A549 (cell line): ENCODE measurements around the gene DUSP1. TPM values are rescaled to one million over a fixed set of nuclear protein-coding genes. Genes with fewer than 3 reads are reported as not detected.

Experiments
- ATAC-seq, 2 experiments: fragments of 200-7000 bp in 1 of 2; fragments of >200 bp in 1 of 2; cut with Nextera tagmentation in 1 of 2; cut with Tn5 transposase in 1 of 2; 3 replicates each; pipeline versions ENCODE4 v1.8.0 to v1.9.1; 2018 to 2020; ENCODE audit warnings: mild to moderate bottlenecking in 1 of 2, moderate library complexity in 1 of 2
- CTCF ChIA-PET: fragments of 300-600 bp; sonication (Branson Sonifier 250); formaldehyde crosslinking; extraction: SDS; loops from one replicate; lab custom pipeline; 2021; ENCODE audit warnings: antibody characterized with exemption, inconsistent platforms; lab: Yijun Ruan, JAX
- POLR2A ChIA-PET: fragments of 350-600 bp; formaldehyde crosslinking; extraction: SDS; loops from one replicate; lab custom pipeline; 2021; ENCODE audit warnings: antibody characterized with exemption, inconsistent platforms; lab: Yijun Ruan, JAX
- DNase-seq, 2 experiments: peaks; one replicate each; pipeline versions ENCODE4 v3.0.0 to v3.0.0-alpha.2; 2011 to 2016; ENCODE audit warnings: low read depth in 1 of 2, low spot score in 1 of 2
- FAIRE-seq: peaks from 2 replicates; lab custom pipeline; 2011; peaks lifted over from hg19 to GRCh38; lab: Jason Lieb, UNC
- H3K27ac ChIP-seq, 2 experiments: fragments of >200 bp; sonication (Bioruptor Twin); formaldehyde crosslinking; 3 replicates each; pipeline ENCODE4 v1.5.1; 2016 to 2017
- H3K4me1 ChIP-seq: fragments of >200 bp; sonication (Bioruptor Twin); formaldehyde crosslinking; 3 replicates; pipeline ENCODE4 v1.6.1; 2016
- H3K4me2 ChIP-seq: fragments of >200 bp; sonication (Bioruptor Twin); formaldehyde crosslinking; 3 replicates; pipeline ENCODE4 v1.6.1; 2016
- H3K4me3 ChIP-seq: fragments of >200 bp; sonication (Bioruptor Twin); formaldehyde crosslinking; 3 replicates; pipeline ENCODE4 v1.5.1; 2016
- H3K9me3 ChIP-seq: fragments of >200 bp; sonication (Bioruptor Twin); formaldehyde crosslinking; 3 replicates; pipeline ENCODE4 v1.6.1; 2016
- BHLHE40 ChIP-seq: IDR thresholded peaks from 2 replicates; pipeline ENCODE4 v1.6.1; 2012; ENCODE audit warnings: low read depth, low read length, inconsistent platforms
- CBX8 ChIP-seq: fragments of 200-600 bp; sonication (generic); IDR thresholded peaks from 2 replicates; pipeline ENCODE4 v1.6.1; 2016
- CEBPB ChIP-seq, 2 experiments: fragments of >200 bp in 1 of 2; sonication (Bioruptor Twin) in 1 of 2; formaldehyde crosslinking in 1 of 2; IDR thresholded peaks; 2 replicates each; pipeline ENCODE4 v1.6.1; 2012 to 2016
- CHD2 ChIP-seq: fragments of 150-350 bp; IDR thresholded peaks from 2 replicates; pipeline ENCODE4 v1.6.1; 2014; ENCODE audit warnings: low read length; ENCODE audit not compliant: partially characterized antibody
- CHD4 ChIP-seq: fragments of 200-600 bp; sonication (generic); IDR thresholded peaks from 2 replicates; pipeline ENCODE4 v1.6.1; 2016; ENCODE audit warnings: antibody characterized with exemption, mild to moderate bottlenecking, borderline replicate concordance
- EHMT2 ChIP-seq: fragments of 200-600 bp; sonication (generic); IDR thresholded peaks from 2 replicates; pipeline ENCODE4 v1.6.1; 2016; ENCODE audit warnings: antibody characterized with exemption, low read depth, mild to moderate bottlenecking, moderate library complexity
- ELK1 ChIP-seq: fragments of 150-350 bp; IDR thresholded peaks from 2 replicates; pipeline ENCODE4 v1.6.1; 2014; ENCODE audit warnings: low read depth, mild to moderate bottlenecking, low read length
- ESRRA ChIP-seq: fragments of 150-350 bp; IDR thresholded peaks from 2 replicates; pipeline ENCODE4 v1.6.1; 2014; ENCODE audit warnings: mild to moderate bottlenecking, low read length, borderline replicate concordance
- FOSL2 ChIP-seq, 2 experiments: fragments of 450-650 bp in 1 of 2; fragments of >200 bp in 1 of 2; sonication (Bioruptor Twin) in 1 of 2; formaldehyde crosslinking; IDR thresholded peaks; 2 replicates each; pipeline versions ENCODE4 v1.5.0 to v1.6.1; 2016 to 2020; ENCODE audit warnings: mild to moderate bottlenecking in 1 of 2, moderate library complexity in 1 of 2
- FOXS1 ChIP-seq: fragments of 250-450 bp; sonication (Bioruptor Pico); IDR thresholded peaks from 2 replicates; pipeline ENCODE4 v1.5.0; 2020; ENCODE audit warnings: mild to moderate bottlenecking, moderate library complexity
- HDAC2 ChIP-seq: fragments of 200-600 bp; sonication (generic); IDR thresholded peaks from 2 replicates; pipeline ENCODE4 v1.6.1; 2016
- HES2 ChIP-seq: fragments of >200 bp; sonication (Bioruptor Twin); formaldehyde crosslinking; IDR thresholded peaks from 2 replicates; pipeline ENCODE4 v1.6.1; 2016
- HMGXB4 ChIP-seq: fragments of 250-450 bp; sonication (Bioruptor Pico); IDR thresholded peaks from 2 replicates; pipeline ENCODE4 v1.5.0; 2021; ENCODE audit warnings: mild to moderate bottlenecking, moderate library complexity, borderline replicate concordance
- HOXA7 ChIP-seq: fragments of 250-450 bp; sonication (Bioruptor Pico); IDR thresholded peaks from 2 replicates; pipeline ENCODE4 v1.5.0; 2020; ENCODE audit warnings: mild to moderate bottlenecking, moderate library complexity
- HOXB13 ChIP-seq: fragments of 250-450 bp; sonication (Bioruptor Pico); IDR thresholded peaks from 2 replicates; pipeline ENCODE4 v1.5.0; 2020; ENCODE audit warnings: low read depth, mild to moderate bottlenecking, moderate library complexity
- HOXB5 ChIP-seq: fragments of 250-450 bp; sonication (Bioruptor Pico); IDR thresholded peaks from 2 replicates; pipeline ENCODE4 v1.5.0; 2020; ENCODE audit warnings: mild to moderate bottlenecking, moderate library complexity
- JUN ChIP-seq, 2 experiments: fragments of >200 bp; sonication (Bioruptor Twin); formaldehyde crosslinking; IDR thresholded peaks; 2 replicates in 1 of 2; 3 replicates in 1 of 2; pipeline ENCODE4 v1.6.1; 2016 to 2017
- KDM5A ChIP-seq: fragments of 200-600 bp; sonication (generic); IDR thresholded peaks from 2 replicates; pipeline ENCODE4 v1.6.1; 2016; ENCODE audit warnings: antibody characterized with exemption, mild to moderate bottlenecking
- MAFK ChIP-seq: fragments of 450-650 bp; IDR thresholded peaks from 2 replicates; pipeline ENCODE4 v1.6.1; 2014; ENCODE audit not compliant: partially characterized antibody
- MAZ ChIP-seq: fragments of 150-350 bp; IDR thresholded peaks from 2 replicates; pipeline ENCODE4 v1.6.1; 2014; ENCODE audit warnings: antibody characterized with exemption, low read depth, low read length, borderline replicate concordance
- MYC ChIP-seq: IDR thresholded peaks from 2 replicates; pipeline ENCODE4 v1.6.1; 2012; ENCODE audit warnings: mild to moderate bottlenecking, inconsistent platforms, low read length, improper control_type of control experiment, borderline replicate concordance
- NPAS2 ChIP-seq: fragments of 250-450 bp; sonication (Bioruptor Pico); IDR thresholded peaks from 2 replicates; pipeline ENCODE4 v1.8.0; 2022; ENCODE audit warnings: mild to moderate bottlenecking, moderate library complexity, borderline replicate concordance
- NR3C1 ChIP-seq: fragments of >200 bp; sonication (Bioruptor Twin); formaldehyde crosslinking; IDR thresholded peaks from 3 replicates; pipeline ENCODE4 v1.6.1; 2017
- PHF8 ChIP-seq: fragments of 200-600 bp; sonication (generic); IDR thresholded peaks from 2 replicates; pipeline ENCODE4 v1.6.1; 2016; ENCODE audit warnings: low read depth, mild to moderate bottlenecking, antibody characterized with exemption, moderate library complexity, borderline replicate concordance
- POLR2A ChIP-seq: IDR thresholded peaks from 2 replicates; pipeline ENCODE4 v1.6.1; 2012; ENCODE audit warnings: mild to moderate bottlenecking, low read length
- POLR2AphosphoS2 ChIP-seq: conservative IDR thresholded peaks from 2 replicates; pipeline ENCODE4 v1.6.1; 2012; ENCODE audit warnings: low read length, improper control_type of control experiment, inconsistent platforms
- RAD21 ChIP-seq, 2 experiments: fragments of >200 bp in 1 of 2; sonication (Bioruptor Twin) in 1 of 2; formaldehyde crosslinking in 1 of 2; IDR thresholded peaks in 1 of 2; conservative IDR thresholded peaks in 1 of 2; 2 replicates in 1 of 2; 3 replicates in 1 of 2; pipeline ENCODE4 v1.6.1; 2012 to 2018; ENCODE audit warnings: inconsistent platforms in 1 of 2
- RCOR1 ChIP-seq: fragments of 150-350 bp; IDR thresholded peaks from 2 replicates; pipeline ENCODE4 v1.6.1; 2014; ENCODE audit warnings: antibody characterized with exemption, low read length, low read depth
- RFX5 ChIP-seq: fragments of 450-650 bp; IDR thresholded peaks from 2 replicates; pipeline ENCODE4 v1.7.1; 2014; ENCODE audit warnings: antibody characterized with exemption, mild to moderate bottlenecking, moderate library complexity
- RNF2 ChIP-seq: fragments of 200-600 bp; sonication (generic); IDR thresholded peaks from 2 replicates; pipeline ENCODE4 v1.6.1; 2016; ENCODE audit warnings: low read depth, mild to moderate bottlenecking, antibody characterized with exemption, moderate library complexity, borderline replicate concordance
- SMC3 ChIP-seq: fragments of >200 bp; sonication (Bioruptor Twin); formaldehyde crosslinking; IDR thresholded peaks from 3 replicates; pipeline ENCODE4 v1.6.1; 2018; ENCODE audit warnings: inconsistent platforms
- SREBF2 ChIP-seq: fragments of 450-650 bp; IDR thresholded peaks from 2 replicates; pipeline ENCODE4 v1.6.1; 2014; ENCODE audit warnings: mild to moderate bottlenecking, moderate library complexity
- TFCP2L1 ChIP-seq: fragments of 250-450 bp; sonication (Bioruptor Pico); IDR thresholded peaks from 2 replicates; pipeline ENCODE4 v1.5.0; 2021; ENCODE audit warnings: mild to moderate bottlenecking
- ZC3H11A ChIP-seq: fragments of 450-650 bp; IDR thresholded peaks from 2 replicates; pipeline ENCODE4 v1.6.1; 2014; ENCODE audit warnings: antibody characterized with exemption, mild to moderate bottlenecking
- ZFP36 ChIP-seq: fragments of 450-650 bp; IDR thresholded peaks from 2 replicates; pipeline ENCODE4 v1.6.1; 2014; ENCODE audit warnings: borderline replicate concordance; ENCODE audit not compliant: partially characterized antibody
- ZNF302 ChIP-seq: fragments of 250-450 bp; sonication (Bioruptor Pico); IDR thresholded peaks from 2 replicates; pipeline ENCODE4 v1.9.0; 2021; ENCODE audit warnings: inconsistent platforms, mild to moderate bottlenecking, moderate library complexity
- ZSCAN20 ChIP-seq: fragments of 250-450 bp; sonication (Bioruptor Pico); IDR thresholded peaks from 2 replicates; pipeline ENCODE4 v1.8.0; 2022; ENCODE audit warnings: mild to moderate bottlenecking, moderate library complexity
- WGBS: methylation state at CpG from one replicate; pipeline ENCODE4 v1.1.6; 2017; ENCODE audit errors: missing lambda C conversion rate; 5-methylcytosine and 5-hydroxymethylcytosine counted together
- polyA plus RNA-seq, 4 experiments: library from polyadenylated mRNA; depleted of rRNA in 3 of 4; stranded (reverse); fragments of >200 nt; fragmentation: RNase III in 1 of 4; extraction: RNeasy Plus Mini Kit Qiagen cat#74134 plus additional on column Dnase treatment in 1 of 4; gene quantifications; 2 replicates in 3 of 4; 3 replicates in 1 of 4; pipeline ENCODE4 v1.2.3, GENCODE V29; 2011 to 2017

DUSP1 gene
- polyA plus RNA-seq, 2 of the 4 experiments (the other 2 are of a cell fraction) = 207 to 594 TPM

- TF ChIP-seq RCOR1 = no peak
- TF ChIP-seq RAD21 (conservative IDR thresholded peaks at IDR 0.05 in 1 of 2, IDR thresholded peaks at IDR 0.05 in 1 of 2) = no peak
- TF ChIP-seq HOXB13 (CRISPR knock-in tag) = no peak
Observed at GRCh38 chr5:172768098-172768572, 2.9 kb downstream of the DUSP1 start (continued).

GRCh38 chr5:172766287-172767108 is 4.5 kb downstream of the DUSP1 start:
- FAIRE-seq = no peak
- ChIA-PET CTCF (interaction anchor here (0.6 to 4.3 kb wide), 6 partner anchors 50 to 166 kb away, joined by 3 to 53 read pairs (median 8); no protein-coding TSS in a partner anchor), POLR2A (interaction anchor here (0.6 to 3.9 kb wide), 16 partner anchors 8 to 192 kb away, joined by 3 to 35 read pairs (median 5); no protein-coding TSS in a partner anchor)
- Histone ChIP-seq H3K4me1 (peaks cover 16% of the 10 kb centered on the region), H3K9me3 (no peaks in the 10 kb centered on the region), H3K4me2 (peak overlapping the region; percentile 89), H3K27ac (peak overlapping the region; percentile 97 to 100), H3K4me3 (peak overlapping the region; percentile 75)
- peak in 1 of 2 experiments; percentile 89 for DNase-seq
- peak; percentile 11 to 30 for ATAC-seq
- WGBS = 4% methylated on average over 17 of the region's 17 CpGs
- TF ChIP-seq FOSL2 (IDR thresholded peaks at IDR 0.05) = no peak
- no peak; the same call in none of the 2 replicates for TF ChIP-seq FOSL2 (CRISPR knock-in tag; IDR thresholded peaks at IDR 0.05)
- peak; percentile 28 for TF ChIP-seq HOXB5
- TF ChIP-seq HOXA7 = peak; percentile 100
- TF ChIP-seq HES2 = no peak
- no peak for TF ChIP-seq RFX5
- TF ChIP-seq CHD4 = no peak
- peak; percentile 99 for TF ChIP-seq TFCP2L1 (CRISPR knock-in tag)
- TF ChIP-seq ESRRA = peak; percentile 92
- peak; percentile 53 for TF ChIP-seq POLR2A
- no peak for TF ChIP-seq NPAS2 (CRISPR knock-in tag)
- TF ChIP-seq KDM5A = no peak
- no peak; a peak in 1 of 4 replicates for TF ChIP-seq CEBPB (IDR thresholded peaks at IDR 0.05)
- no peak for TF ChIP-seq ZC3H11A
- TF ChIP-seq NR3C1 = no peak
- TF ChIP-seq HMGXB4 (CRISPR knock-in tag) = peak; percentile 95
- peak; percentile 92 for TF ChIP-seq MAFK
- TF ChIP-seq HOXB13 (CRISPR knock-in tag) = no peak
- TF ChIP-seq PHF8 = no peak
- TF ChIP-seq CBX8 = no peak
- TF ChIP-seq ZNF302 (CRISPR knock-in tag) = no peak
- no peak for TF ChIP-seq FOXS1 (CRISPR knock-in tag)
- no peak for TF ChIP-seq EHMT2
- peak; percentile 100 for TF ChIP-seq POLR2AphosphoS2
- no peak for TF ChIP-seq BHLHE40
- TF ChIP-seq RNF2 = no peak
- no peak for TF ChIP-seq ZFP36
- TF ChIP-seq MAZ = peak; percentile 85; the same call in 1 of the 2 replicates
- TF ChIP-seq SREBF2 = no peak
- 0 out of 2 replicates have a peak, but pooled peaks have one; percentile 16 for TF ChIP-seq MYC
- TF ChIP-seq JUN (IDR thresholded peaks at IDR 0.05) = peak; percentile 93 to 95
- peak; percentile 5; the same call in 1 of the 3 replicates for TF ChIP-seq SMC3
- TF ChIP-seq ZSCAN20 (CRISPR knock-in tag) = no peak; the same call in 1 of the 2 replicates
- peak; percentile 75 for TF ChIP-seq CHD2
- peak in 1 of 2 experiments; percentile 14; a peak in 1 of 5 replicates for TF ChIP-seq RAD21 (conservative IDR thresholded peaks at IDR 0.05 in 1 of 2, IDR thresholded peaks at IDR 0.05 in 1 of 2)
- TF ChIP-seq HDAC2 = no peak
- TF ChIP-seq ELK1 = no peak
